ENCODE measurements around the gene SDS. TPM values are rescaled to one million over a fixed set of nuclear protein-coding genes. Genes with fewer than 3 reads are reported as not detected.

SDS gene
- total RNA-seq, 1 experiment from 2014 or later: not detected

- DNase-seq (ENCODE audit: low spot score): no peak
Measured at GRCh38 chr12:113425960-113426453, 22.3 kb upstream of the SDS start.

- no peak for DNase-seq (ENCODE audit: low spot score)
Measured at GRCh38 chr12:113424915-113425823, 21.5 kb upstream of the SDS start.

- DNase-seq (ENCODE audit: low spot score): no peak
Measured at GRCh38 chr12:113424456-113424855, 20.8 kb upstream of the SDS start.

- no peak for DNase-seq (ENCODE audit: low spot score)
Measured at GRCh38 chr12:113422886-113423669, 19.4 kb upstream of the SDS start.

- DNase-seq (ENCODE audit: low spot score): peak; percentile 89
Measured at GRCh38 chr12:113422030-113422885, 18.6 kb upstream of the SDS start, which contains the start of gene SDSL. Gene SDSL, plus strand, starts transcription at chr12:113422380. Its CDS starts 5,603 bp downstream, at chr12:113427983.

GRCh38 chr12:113420996-113421595 lies 17.4 kb upstream of the SDS start:
- DNase-seq (ENCODE audit: low spot score): no peak

- DNase-seq (ENCODE audit: low spot score): no peak
Measured at GRCh38 chr12:113418213-113418879, 14.7 kb upstream of the SDS start.

GRCh38 chr12:113416091-113416754 lies 12.5 kb upstream of the SDS start:
- DNase-seq (ENCODE audit: low spot score): no peak

GRCh38 chr12:113414519-113415038 lies 10.9 kb upstream of the SDS start:
- DNase-seq (ENCODE audit: low spot score): no peak

GRCh38 chr12:113413488-113413939 lies 9.8 kb upstream of the SDS start:
- peak; percentile 30 for DNase-seq (ENCODE audit: low spot score)

- no peak for DNase-seq (ENCODE audit: low spot score)
Measured at GRCh38 chr12:113409462-113410124, 5.9 kb upstream of the SDS start.

- no peak for DNase-seq (ENCODE audit: low spot score)
Measured at GRCh38 chr12:113408756-113409298, 5.1 kb upstream of the SDS start.

GRCh38 chr12:113407931-113408600 lies 4.4 kb upstream of the SDS start:
- DNase-seq (ENCODE audit: low spot score): peak; percentile 14

GRCh38 chr12:113405694-113406093 lies 2.0 kb upstream of the SDS start:
- DNase-seq (ENCODE audit: low spot score): no peak

GRCh38 chr12:113402586-113403260 lies 964 bp downstream of the SDS start:
- DNase-seq (ENCODE audit: low spot score): no peak

- no peak for DNase-seq (ENCODE audit: low spot score)
Measured at GRCh38 chr12:113401066-113402000, 2.4 kb downstream of the SDS start.
